OCI-LY7 (cell line): ENCODE data around the gene LRGUK. TPM values are rescaled to one million over a fixed set of nuclear protein-coding genes. Genes with fewer than 3 reads are reported as not detected.

Experiments used
- BruUV-seq: library from RNA; stranded (reverse); fragments of 400-500 nt; replicated peaks from 2 replicates; lab custom pipeline; 2021; lab: Mats Ljungman, UMichigan
- CTCF ChIA-PET: fragments of 300-600 bp; sonication (Branson Sonifier 250); formaldehyde crosslinking; loops from one replicate; lab custom pipeline; 2022; ENCODE audit warnings: antibody characterized with exemption; ENCODE audit not compliant: unreplicated experiment; lab: Charles Lee
- POLR2A ChIA-PET: fragments of 300-600 bp; sonication (Branson Sonifier 250); formaldehyde crosslinking; loops from one replicate; lab custom pipeline; 2022; ENCODE audit warnings: antibody characterized with exemption; lab: Charles Lee
- DNase-seq: peaks from one replicate; pipeline ENCODE4 v3.0.0-alpha.2; 2015; ENCODE audit warnings: low spot score
- H2AFZ ChIP-seq: fragments of 200-600 bp; sonication (generic), shearing (Covaris generic); 2 replicates; pipeline ENCODE4 v1.6.1; 2014; ENCODE audit warnings: mild to moderate bottlenecking, antibody characterized with exemption, low read length, moderate library complexity
- H3K27ac ChIP-seq: fragments of 200-600 bp; sonication (generic); 2 replicates; pipeline ENCODE4 v1.5.1; 2014; ENCODE audit warnings: mixed run types, low read depth, mild to moderate bottlenecking, moderate library complexity, low read length, inconsistent platforms; ENCODE audit not compliant: poor library complexity, severe bottlenecking
- H3K36me3 ChIP-seq: fragments of 200-600 bp; sonication (generic); 2 replicates; pipeline ENCODE4 v1.6.1; 2014; ENCODE audit warnings: mild to moderate bottlenecking, antibody characterized with exemption, low read length, moderate library complexity, mixed read lengths; ENCODE audit not compliant: insufficient read depth
- H3K4me1 ChIP-seq: fragments of 200-600 bp; sonication (generic); 2 replicates; pipeline ENCODE4 v1.5.1; 2014; ENCODE audit warnings: mild to moderate bottlenecking, low read length; ENCODE audit not compliant: insufficient read depth, poor library complexity, severe bottlenecking
- H3K4me2 ChIP-seq: fragments of 200-600 bp; sonication (generic); 2 replicates; pipeline ENCODE4 v1.6.1; 2014; ENCODE audit warnings: mild to moderate bottlenecking, low read length
- H3K4me3 ChIP-seq: fragments of 200-600 bp; sonication (generic); 2 replicates; pipeline ENCODE4 v1.5.1; 2014; ENCODE audit warnings: mild to moderate bottlenecking, low read depth, low read length; ENCODE audit not compliant: poor library complexity, severe bottlenecking
- H3K79me2 ChIP-seq: fragments of 200-600 bp; sonication (generic); 2 replicates; pipeline ENCODE4 v1.6.1; 2016; ENCODE audit warnings: low read depth, mild to moderate bottlenecking, low read length, moderate library complexity, mixed read lengths; ENCODE audit not compliant: insufficient read depth
- H3K9me2 ChIP-seq: fragments of 200-600 bp; sonication (generic); 2 replicates; pipeline ENCODE4 v1.6.1; 2016; ENCODE audit warnings: mild to moderate bottlenecking, low read length, mixed read lengths; ENCODE audit not compliant: insufficient read depth
- H3K9me3 ChIP-seq: fragments of 200-600 bp; sonication (generic); 2 replicates; pipeline ENCODE4 v1.6.1; 2014; ENCODE audit warnings: mild to moderate bottlenecking, mixed run types, low read length, mixed read lengths
- H4K20me1 ChIP-seq: fragments of 200-600 bp; sonication (generic); 2 replicates; pipeline ENCODE4 v1.6.1; 2014; ENCODE audit warnings: mild to moderate bottlenecking, antibody characterized with exemption, low read length, moderate library complexity, mixed read lengths; ENCODE audit not compliant: insufficient read depth
- CTCF ChIP-seq: fragments of 200-600 bp; sonication (generic); conservative IDR thresholded peaks from 2 replicates; pipeline ENCODE4 v1.5.1; 2014; ENCODE audit warnings: mild to moderate bottlenecking, antibody characterized with exemption, low read length, moderate library complexity, mixed read lengths
- EZH2phosphoT487 ChIP-seq: fragments of 200-600 bp; sonication (generic); IDR thresholded peaks from 2 replicates; pipeline ENCODE4 v1.6.1; 2018; ENCODE audit warnings: low read depth, borderline replicate concordance, mild to moderate bottlenecking, mixed run types, antibody characterized with exemption, low read length, moderate library complexity, mixed read lengths
- intact Hi-C: fragments of 100-400 bp; cut with micrococcal nuclease; formaldehyde crosslinking; loops from one replicate; pipeline ENCODE4 v1.10.0; 2022; ENCODE audit not compliant: unreplicated experiment
- total RNA-seq, 2 experiments: library from RNA; depleted of rRNA in 1 of 2; stranded (reverse); fragments of >200 nt in 1 of 2; shearing (Covaris generic) in 1 of 2; gene quantifications; 2 replicates each; pipeline ENCODE4 v1.2.3, GENCODE V29; 2014 to 2022

The LRGUK gene
- total RNA-seq, 2 experiments from 2014 or later, result 0.46 to 0.95 TPM

- Histone ChIP-seq H3K79me2 (no peaks in the 10 kb centered on the region), H3K9me3 (no peaks in the 10 kb centered on the region), H3K9me2 (no peaks in the 10 kb centered on the region), H3K4me3 (no peak overlapping the region), H3K36me3 (no peaks in the 10 kb centered on the region), H2AFZ (no peak overlapping the region), H4K20me1 (no peaks in the 10 kb centered on the region), H3K4me2 (no peak overlapping the region), H3K4me1 (no peaks in the 10 kb centered on the region), H3K27ac (no peak overlapping the region)
- BruUV-seq, result no TSS peak
- POLR2A ChIA-PET, result no interaction called here
- no peak for DNase-seq
- TF ChIP-seq CTCF (no peak), EZH2phosphoT487 (no peak)
- CTCF ChIA-PET, result no interaction called here
- intact Hi-C loops, result no loop called here
Measured at GRCh38 chr7:134191876-134192275, 64.7 kb downstream of the LRGUK start.

- intact Hi-C loops, result no loop called here
- no peaks in the 10 kb centered on the region for H4K20me1 ChIP-seq
- no peaks in the 10 kb centered on the region for H3K9me3 ChIP-seq
- no TSS peak for BruUV-seq
- H2AFZ ChIP-seq, result no peak overlapping the region
- CTCF ChIA-PET, result no interaction called here
- no peak for DNase-seq
- POLR2A ChIA-PET, result no interaction called here
- H3K36me3 ChIP-seq, result no peaks in the 10 kb centered on the region
- H3K4me1 ChIP-seq, result no peaks in the 10 kb centered on the region
- H3K4me3 ChIP-seq, result no peak overlapping the region
- no peaks in the 10 kb centered on the region for H3K9me2 ChIP-seq
- H3K4me2 ChIP-seq, result no peak overlapping the region
- H3K79me2 ChIP-seq, result no peaks in the 10 kb centered on the region
- no peak for TF ChIP-seq CTCF
- TF ChIP-seq EZH2phosphoT487, result no peak
- H3K27ac ChIP-seq, result no peak overlapping the region
Measured at GRCh38 chr7:134193240-134193639, 66.1 kb downstream of the LRGUK start.

- no peaks in the 10 kb centered on the region for H4K20me1 ChIP-seq
- DNase-seq, result no peak
- H3K4me1 ChIP-seq, result no peaks in the 10 kb centered on the region
- intact Hi-C loops, result no loop called here
- H3K36me3 ChIP-seq, result no peaks in the 10 kb centered on the region
- BruUV-seq, result no TSS peak
- H3K4me3 ChIP-seq, result no peak overlapping the region
- no peaks in the 10 kb centered on the region for H3K79me2 ChIP-seq
- no peak overlapping the region for H2AFZ ChIP-seq
- ChIA-PET POLR2A (no interaction called here), CTCF (no interaction called here)
- no peaks in the 10 kb centered on the region for H3K9me2 ChIP-seq
- TF ChIP-seq CTCF, result no peak
- TF ChIP-seq EZH2phosphoT487, result no peak
- no peak overlapping the region for H3K27ac ChIP-seq
- no peaks in the 10 kb centered on the region for H3K9me3 ChIP-seq
- no peak overlapping the region for H3K4me2 ChIP-seq
Measured at GRCh38 chr7:134195252-134195651, 68.1 kb downstream of the LRGUK start.
